GM12878 (cell line): ENCODE data around the gene TMCO1. TPM values are rescaled to one million over a fixed set of nuclear protein-coding genes. Genes with fewer than 3 reads are reported as not detected.

Source experiments
- ATAC-seq: fragments of 200-7000 bp; cut with Tn5 transposase; 3 replicates; pipeline ENCODE4 v1.9.1; 2020; ENCODE audit warnings: mild to moderate bottlenecking, moderate library complexity
- BruUV-seq: library from RNA; stranded (reverse); fragments of 400-500 nt; replicated peaks from 2 replicates; lab custom pipeline; 2021; lab: Mats Ljungman, UMichigan
- CTCF ChIA-PET: fragments of 300-600 bp; sonication (Branson Sonifier 250); formaldehyde crosslinking; extraction: SDS; loops from one replicate; lab custom pipeline; 2021; ENCODE audit warnings: inconsistent platforms; lab: Yijun Ruan, JAX
- POLR2A ChIA-PET: fragments of 350-600 bp; formaldehyde crosslinking; extraction: SDS; loops from one replicate; lab custom pipeline; 2021; ENCODE audit warnings: inconsistent platforms; lab: Charles Lee
- RAD21 ChIA-PET: fragments of 300-600 bp; sonication (Branson Sonifier 250); formaldehyde crosslinking; loops from one replicate; lab custom pipeline; 2023; ENCODE audit warnings: antibody characterized with exemption; ENCODE audit not compliant: unreplicated experiment; lab: Charles Lee
- SMC1A ChIA-PET: fragments of 300-600 bp; sonication (Branson Sonifier 250); formaldehyde crosslinking; loops from one replicate; lab custom pipeline; 2023; ENCODE audit not compliant: unreplicated experiment, uncharacterized antibody; lab: Charles Lee
- DNase-seq: peaks from one replicate; pipeline ENCODE4 v3.0.0-alpha.2; 2011; ENCODE audit warnings: low read depth, low spot score
- FAIRE-seq: peaks from 3 replicates; lab custom pipeline; 2011; peaks lifted over from hg19 to GRCh38; lab: Jason Lieb, UNC
- H2AFZ ChIP-seq: 2 replicates; pipeline ENCODE4 v1.6.0; 2011; ENCODE audit warnings: low read depth, low read length, control low read depth; ENCODE audit not compliant: control insufficient read depth
- H3K27ac ChIP-seq: 2 replicates; pipeline ENCODE4 v1.5.1; 2011; ENCODE audit warnings: control low read depth; ENCODE audit not compliant: control insufficient read depth, insufficient read depth
- H3K27me3 ChIP-seq, 2 experiments: replicated peaks in 1 of 2; 2 replicates each; pipeline versions ENCODE4 v1.6.0 to v1.6.1; 2011; ENCODE audit warnings: low read length in 1 of 2; ENCODE audit not compliant: control insufficient read depth in 2 of 2, insufficient read depth in 2 of 2
- H3K36me3 ChIP-seq, 2 experiments: 2 replicates each; pipeline ENCODE4 v1.5.1; 2011; ENCODE audit warnings: low read length in 1 of 2; ENCODE audit not compliant: control insufficient read depth in 2 of 2, insufficient read depth in 2 of 2
- H3K4me1 ChIP-seq: 2 replicates; pipeline ENCODE4 v1.6.1; 2011; ENCODE audit warnings: mild to moderate bottlenecking, low read length, moderate library complexity, mixed read lengths; ENCODE audit not compliant: control insufficient read depth, insufficient read depth
- H3K4me2 ChIP-seq: 2 replicates; pipeline ENCODE4 v1.6.0; 2011; ENCODE audit warnings: control low read depth; ENCODE audit not compliant: control insufficient read depth, insufficient read depth
- H3K4me3 ChIP-seq: fragments of 200-600 bp; sonication (generic); 2 replicates; pipeline ENCODE4 v1.5.1; 2016
- H3K79me2 ChIP-seq: 2 replicates; pipeline ENCODE4 v1.6.0; 2011; ENCODE audit warnings: low read length; ENCODE audit not compliant: control insufficient read depth, insufficient read depth
- H3K9ac ChIP-seq: 2 replicates; pipeline ENCODE4 v1.8.0; 2011; ENCODE audit warnings: low read length, control low read depth, mixed read lengths; ENCODE audit not compliant: control insufficient read depth, insufficient read depth
- H3K9me3 ChIP-seq: replicated peaks from 3 replicates; pipeline ENCODE4 v1.5.1; 2011; ENCODE audit warnings: mild to moderate bottlenecking, low read length; ENCODE audit not compliant: control insufficient read depth, insufficient read depth
- H4K20me1 ChIP-seq: 2 replicates; pipeline ENCODE4 v1.6.0; 2011; ENCODE audit not compliant: control insufficient read depth, insufficient read depth
- BHLHE40 ChIP-seq, 2 experiments: fragments of 450-650 bp in 1 of 2; IDR thresholded peaks; 2 replicates each; pipeline ENCODE4 v1.6.1; 2011 to 2017; ENCODE audit warnings: low read depth in 2 of 2, borderline replicate concordance in 1 of 2, improper control_type of control experiment in 1 of 2, low read length in 1 of 2, mild to moderate bottlenecking in 1 of 2
- CEBPZ ChIP-seq: fragments of 150-350 bp; IDR thresholded peaks from 2 replicates; pipeline ENCODE4 v1.6.1; 2016; ENCODE audit warnings: low read depth, low read length
- CREM ChIP-seq: IDR thresholded peaks from 2 replicates; pipeline ENCODE4 v1.6.1; 2014; ENCODE audit warnings: antibody characterized with exemption, low read depth
- CTCF ChIP-seq, 3 experiments: IDR thresholded peaks in 2 of 3; conservative IDR thresholded peaks in 1 of 3; 2 replicates each; pipeline ENCODE4 v1.5.1; 2011; ENCODE audit warnings: low read depth in 3 of 3, low read length in 3 of 3, mild to moderate bottlenecking in 3 of 3, control low read depth in 2 of 3, moderate library complexity in 2 of 3, inconsistent platforms in 1 of 3, mixed read lengths in 1 of 3; ENCODE audit not compliant: control insufficient read depth in 2 of 3, insufficient read depth in 1 of 3; ENCODE audit errors: extremely low read depth in 1 of 3
- DPF2 ChIP-seq: fragments of 450-650 bp; IDR thresholded peaks from 2 replicates; pipeline ENCODE4 v1.6.1; 2017; ENCODE audit warnings: mild to moderate bottlenecking
- E2F4 ChIP-seq: IDR thresholded peaks from 2 replicates; pipeline ENCODE4 v1.6.1; 2012; ENCODE audit warnings: low read depth, low read length, improper control_type of control experiment
- IRF5 ChIP-seq: fragments of 450-650 bp; IDR thresholded peaks from 2 replicates; pipeline ENCODE4 v1.6.1; 2017; ENCODE audit warnings: borderline replicate concordance
- NFXL1 ChIP-seq: fragments of 450-650 bp; IDR thresholded peaks from 2 replicates; pipeline ENCODE4 v1.6.1; 2017; ENCODE audit warnings: antibody characterized with exemption, mild to moderate bottlenecking, borderline replicate concordance
- NKRF ChIP-seq: fragments of 450-650 bp; conservative IDR thresholded peaks from 2 replicates; pipeline ENCODE4 v1.6.1; 2017; ENCODE audit warnings: mild to moderate bottlenecking, moderate library complexity
- NR2F1 ChIP-seq: fragments of 450-650 bp; conservative IDR thresholded peaks from 2 replicates; pipeline ENCODE4 v1.6.1; 2017; ENCODE audit warnings: mild to moderate bottlenecking
- POLR2A ChIP-seq: IDR thresholded peaks from 2 replicates; pipeline ENCODE4 v1.6.1; 2011; ENCODE audit warnings: low read depth, mild to moderate bottlenecking, low read length
- RAD21 ChIP-seq: IDR thresholded peaks from 2 replicates; pipeline ENCODE4 v1.6.1; 2011; ENCODE audit warnings: mild to moderate bottlenecking, low read depth, low read length, moderate library complexity; ENCODE audit not compliant: insufficient read depth
- SMC3 ChIP-seq: IDR thresholded peaks from 2 replicates; pipeline ENCODE4 v1.6.1; 2011; ENCODE audit warnings: low read length, improper control_type of control experiment, borderline replicate concordance
- WGBS: methylation state at CpG from one replicate; pipeline ENCODE4 v1.1.6; 2016; ENCODE audit warnings: low lambda C conversion rate; ENCODE audit not compliant: insufficient replicate concordance, insufficient coverage; ENCODE audit errors: missing lambda C conversion rate; 5-methylcytosine and 5-hydroxymethylcytosine counted together
- in situ Hi-C: fragments of 300-500 bp; cut with MboI; formaldehyde crosslinking; loops from 9 replicates; pipeline ENCODE4 v1.14.3; 2018; ENCODE audit warnings: mixed read lengths
- intact Hi-C: fragments of 100-400 bp; cut with micrococcal nuclease; formaldehyde crosslinking; loops from one replicate; pipeline ENCODE4 v1.14.2; 2022; ENCODE audit not compliant: unreplicated experiment
- polyA plus RNA-seq, 11 experiments: library from polyadenylated mRNA; depleted of rRNA in 4 of 11; unstranded in 6 of 11; stranded (reverse) in 5 of 11; fragments of >200 nt; fragmentation: Nextera tagmentation in 4 of 11; fragmentation: Illumina TruSeq in 1 of 11; extraction: Ambion mirVana in 4 of 11; extraction: Trizol in 1 of 11; gene quantifications; 1 replicate in 1 of 11; 2 replicates in 10 of 11; pipeline versions ENCODE4 v1.2.1 to v1.2.3, GENCODE V29; 2011 to 2016; ENCODE audit warnings: inconsistent platforms in 2 of 11, missing spikeins in 2 of 11, low read depth in 1 of 11
- total RNA-seq, 4 experiments: library from RNA; depleted of rRNA in 3 of 4; stranded (reverse); fragments of >200 nt in 3 of 4; fragmentation: Illumina TruSeq in 1 of 4; extraction: Trizol in 1 of 4; gene quantifications; 2 replicates each; pipeline versions ENCODE4 v1.2.1 to v1.2.3, GENCODE V29; 2013 to 2021

Gene TMCO1
- total and polyA plus RNA-seq, 10 of the 15 experiments (the other 5 are each of a cell fraction or from before 2014, with no cell fraction given): 50.3 to 253 (median 126) TPM

- no peaks in the 10 kb centered on the region for H3K79me2 ChIP-seq
- DNase-seq: no peak
- POLR2A ChIA-PET: no interaction called here
- intact Hi-C loops (loop anchor here (1.0 to 10.0 kb wide), 5 partner anchors 116 to 757 kb away; no protein-coding TSS in a partner anchor), in situ Hi-C loops (loop anchor here (5.0 to 25.0 kb wide), 2 partner anchors 194 to 769 kb away; no protein-coding TSS in a partner anchor)
- H3K27me3 ChIP-seq: no peaks in the 10 kb centered on the region
- no peak overlapping the region for H3K4me3 ChIP-seq
- ATAC-seq: peak; percentile 88
- H2AFZ ChIP-seq: no peak overlapping the region
- SMC1A ChIA-PET: interaction anchor here (0.6 to 2.7 kb wide), 2 partner anchors 197 kb away, joined by 3 to 14 read pairs; no protein-coding TSS in a partner anchor
- RAD21 ChIA-PET: interaction anchor here (1.0 kb wide), 1 partner anchor 197 kb away, joined by 3 read pairs; no protein-coding TSS in a partner anchor
- no peak overlapping the region for H3K4me2 ChIP-seq
- H4K20me1 ChIP-seq: no peaks in the 10 kb centered on the region
- CTCF ChIA-PET: interaction anchor here (0.6 to 2.7 kb wide), 8 partner anchors 9 to 206 kb away, joined by 3 to 21 read pairs (median 4); no protein-coding TSS in a partner anchor
- BruUV-seq: no TSS peak
- no peak overlapping the region for H3K9ac ChIP-seq
- no peaks in the 10 kb centered on the region for H3K4me1 ChIP-seq
- 9% methylated on average over 4 of the region's 4 CpGs for WGBS
- H3K9me3 ChIP-seq: no peaks in the 10 kb centered on the region
- FAIRE-seq: peak; percentile 38
- no peaks in the 10 kb centered on the region for H3K36me3 ChIP-seq
- H3K27ac ChIP-seq: no peak overlapping the region
- TF ChIP-seq DPF2: no peak
- TF ChIP-seq RAD21: peak; percentile 99
- no peak for TF ChIP-seq NFXL1
- TF ChIP-seq E2F4: no peak
- peak; percentile 73 to 84 (median 82) for TF ChIP-seq CTCF (IDR thresholded peaks at IDR 0.05 in 2 of 3, conservative IDR thresholded peaks at IDR 0.05 in 1 of 3; ENCODE audit: control insufficient read depth in 2 of 3, extremely low read depth in 1 of 3, insufficient read depth in 1 of 3, low read depth in 3 of 3, low read length in 3 of 3)
- no peak for TF ChIP-seq CEBPZ
- TF ChIP-seq SMC3: peak; percentile 98
- no peak for TF ChIP-seq NKRF
- TF ChIP-seq IRF5: no peak
- no peak for TF ChIP-seq POLR2A
- no peak for TF ChIP-seq CREM
- TF ChIP-seq NR2F1: no peak
- TF ChIP-seq BHLHE40 (IDR thresholded peaks at IDR 0.05; ENCODE audit: borderline replicate concordance in 1 of 2, low read depth in 2 of 2, low read length in 1 of 2): no peak
These were observed 50.7 kb downstream of the TMCO1 start for GRCh38 chr1:165717918-165718515.
